H1 (cell line): ENCODE results near the gene OSBPL6. TPM values are rescaled to one million over a fixed set of nuclear protein-coding genes. Genes with fewer than 3 reads are reported as not detected.

Source experiments
- CTCF ChIA-PET: fragments of 300-600 bp; sonication (Branson Sonifier 250); formaldehyde crosslinking; loops from one replicate; lab custom pipeline; 2021; ENCODE audit not compliant: partially characterized antibody; lab: Charles Lee
- POLR2A ChIA-PET: fragments of 300-600 bp; sonication (Branson Sonifier 250); formaldehyde crosslinking; loops from one replicate; lab custom pipeline; 2021; ENCODE audit warnings: inconsistent platforms; ENCODE audit not compliant: partially characterized antibody; lab: Charles Lee
- DNase-seq, 2 experiments: peaks; one replicate each; pipeline versions ENCODE4 v3.0.0 to v3.0.0-alpha.2; 2010 to 2022; ENCODE audit warnings: low spot score in 2 of 2, low read depth in 1 of 2, mixed read lengths in 1 of 2
- FAIRE-seq: peaks from 2 replicates; lab custom pipeline; 2011; peaks lifted over from hg19 to GRCh38; lab: Jason Lieb, UNC
- H2AFZ ChIP-seq: 2 replicates; pipeline ENCODE4 v1.8.1; 2012; ENCODE audit warnings: low read length, inconsistent platforms
- H2AK5ac ChIP-seq: 2 replicates; pipeline ENCODE4 v1.6.1; 2013; ENCODE audit warnings: low read depth, low read length
- H2BK120ac ChIP-seq: replicated peaks from 2 replicates; pipeline ENCODE3; 2013; ENCODE audit warnings: low read depth, low read length, inconsistent platforms
- H2BK12ac ChIP-seq: 2 replicates; pipeline ENCODE4 v1.6.1; 2013; ENCODE audit warnings: low read depth, low read length
- H2BK15ac ChIP-seq: 2 replicates; pipeline ENCODE4 v1.6.1; 2013; ENCODE audit warnings: low read length
- H2BK20ac ChIP-seq: 2 replicates; pipeline ENCODE4 v1.6.1; 2013; ENCODE audit warnings: low read length
- H2BK5ac ChIP-seq: 2 replicates; pipeline ENCODE4 v1.6.1; 2013; ENCODE audit warnings: low read depth, low read length
- H3K14ac ChIP-seq: 2 replicates; pipeline ENCODE4 v1.6.1; 2013; ENCODE audit warnings: inconsistent platforms; ENCODE audit not compliant: insufficient read length
- H3K18ac ChIP-seq: 2 replicates; pipeline ENCODE4 v1.6.1; 2013; ENCODE audit warnings: low read length; ENCODE audit errors: extremely low read depth
- H3K23ac ChIP-seq: 2 replicates; pipeline ENCODE4 v1.6.1; 2013; ENCODE audit warnings: inconsistent platforms; ENCODE audit not compliant: insufficient read length
- H3K23me2 ChIP-seq: 2 replicates; pipeline ENCODE4 v1.6.1; 2013; ENCODE audit warnings: low read depth, low read length
- H3K27ac ChIP-seq: 2 replicates; pipeline ENCODE4 v1.6.1; 2011; ENCODE audit warnings: low read depth, low read length, inconsistent platforms
- H3K27me3 ChIP-seq, 4 experiments: replicated peaks in 1 of 4; 1 replicate in 1 of 4; 2 replicates in 3 of 4; pipeline versions ENCODE4 v1.6.1 to v1.8.1; 2011 to 2013; ENCODE audit warnings: low read length in 3 of 4, mild to moderate bottlenecking in 3 of 4, inconsistent platforms in 2 of 4, mixed read lengths in 2 of 4, moderate library complexity in 1 of 4; ENCODE audit not compliant: control insufficient read depth in 3 of 4, insufficient read depth in 3 of 4; ENCODE audit errors: extremely low read depth in 1 of 4
- H3K36me3 ChIP-seq, 4 experiments: 2 replicates each; pipeline versions ENCODE4 v1.6.1 to v1.8.1; 2011 to 2013; ENCODE audit warnings: mild to moderate bottlenecking in 4 of 4, low read length in 3 of 4, moderate library complexity in 2 of 4, control low read depth in 1 of 4, inconsistent platforms in 1 of 4; ENCODE audit not compliant: insufficient read depth in 4 of 4, control insufficient read depth in 2 of 4
- H3K4ac ChIP-seq: replicated peaks from 2 replicates; pipeline ENCODE3; 2013; ENCODE audit warnings: low read length, low read depth, mixed read lengths, inconsistent platforms; ENCODE audit not compliant: insufficient read length
- H3K4me1 ChIP-seq, 4 experiments: replicated peaks in 1 of 4; 1 replicate in 1 of 4; 2 replicates in 3 of 4; pipeline versions ENCODE4 v1.6.1 to v1.8.1; 2011 to 2013; ENCODE audit warnings: low read length in 3 of 4, inconsistent platforms in 2 of 4, mixed read lengths in 1 of 4; ENCODE audit not compliant: insufficient read depth in 4 of 4, control insufficient read depth in 3 of 4
- H3K4me2 ChIP-seq, 2 experiments: 2 replicates each; pipeline versions ENCODE4 v1.6.1 to v1.8.1; 2011 to 2013; ENCODE audit warnings: low read depth in 2 of 2, low read length in 2 of 2, control low read depth in 1 of 2, inconsistent platforms in 1 of 2, mild to moderate bottlenecking in 1 of 2; ENCODE audit not compliant: insufficient read depth in 1 of 2
- H3K4me3 ChIP-seq, 4 experiments: fragments of 200-600, 300-600 bp in 1 of 4; sonication (generic), shearing (Covaris generic), sonication (Bioruptor Twin) in 1 of 4; 2 replicates each; pipeline versions ENCODE4 v1.5.1 to v1.8.1; 2011 to 2016; ENCODE audit warnings: low read length in 4 of 4, low read depth in 3 of 4, control low read depth in 2 of 4, inconsistent platforms in 2 of 4, mild to moderate bottlenecking in 2 of 4, mixed read lengths in 1 of 4, moderate library complexity in 1 of 4; ENCODE audit not compliant: insufficient read depth in 2 of 4; ENCODE audit errors: extremely low read depth in 1 of 4
- H3K56ac ChIP-seq: replicated peaks from 2 replicates; pipeline ENCODE3; 2013; ENCODE audit warnings: low read depth, mild to moderate bottlenecking, mixed read lengths, low read length, inconsistent platforms; ENCODE audit not compliant: insufficient read length
- H3K79me1 ChIP-seq: 2 replicates; pipeline ENCODE4 v1.6.1; 2013; ENCODE audit warnings: low read depth, low read length, control low read depth
- H3K79me2 ChIP-seq, 2 experiments: 2 replicates each; pipeline versions ENCODE4 v1.6.1 to v1.8.1; 2012 to 2013; ENCODE audit warnings: low read length in 2 of 2, mild to moderate bottlenecking in 2 of 2, inconsistent platforms in 1 of 2; ENCODE audit not compliant: insufficient read depth in 2 of 2, control insufficient read depth in 1 of 2
- H3K9ac ChIP-seq, 4 experiments: replicated peaks in 1 of 4; 1 replicate in 1 of 4; 2 replicates in 3 of 4; pipeline versions ENCODE4 v1.6.1 to v1.8.1; 2011 to 2013; ENCODE audit warnings: low read depth in 3 of 4, low read length in 3 of 4, control low read depth in 2 of 4, mild to moderate bottlenecking in 2 of 4, moderate library complexity in 2 of 4, inconsistent platforms in 1 of 4; ENCODE audit errors: extremely low read depth in 1 of 4
- H3K9me3 ChIP-seq, 2 experiments: 2 replicates each; pipeline versions ENCODE4 v1.6.1 to v1.8.1; 2012 to 2013; ENCODE audit warnings: mild to moderate bottlenecking in 2 of 2, moderate library complexity in 2 of 2, control low read depth in 1 of 2, inconsistent platforms in 1 of 2, low read depth in 1 of 2, low read length in 1 of 2, mixed read lengths in 1 of 2; ENCODE audit not compliant: insufficient read depth in 2 of 2
- H4K20me1 ChIP-seq, 2 experiments: replicated peaks in 1 of 2; 2 replicates each; pipeline versions ENCODE3 to v1.8.1; 2011 to 2013; ENCODE audit warnings: inconsistent platforms in 2 of 2, low read length in 2 of 2, mild to moderate bottlenecking in 1 of 2; ENCODE audit not compliant: insufficient read depth in 2 of 2, control insufficient read depth in 1 of 2
- H4K5ac ChIP-seq: 2 replicates; pipeline ENCODE4 v1.6.1; 2013; ENCODE audit warnings: low read length, low read depth, mixed read lengths, inconsistent platforms; ENCODE audit not compliant: insufficient read length
- H4K8ac ChIP-seq: 2 replicates; pipeline ENCODE4 v1.8.0; 2013; ENCODE audit warnings: mild to moderate bottlenecking, moderate library complexity, low read length, inconsistent platforms; ENCODE audit not compliant: insufficient read depth; ENCODE audit errors: extremely low read depth
- H4K91ac ChIP-seq: replicated peaks from 2 replicates; pipeline ENCODE3; 2013; ENCODE audit warnings: low read length, mixed read lengths, inconsistent platforms; ENCODE audit not compliant: insufficient read length
- CEBPB ChIP-seq: IDR thresholded peaks from 2 replicates; pipeline ENCODE4 v1.6.1; 2012; ENCODE audit warnings: low read depth, low read length
- MAFK ChIP-seq: IDR thresholded peaks from 2 replicates; pipeline ENCODE4 v1.6.1; 2012; ENCODE audit warnings: low read depth, mild to moderate bottlenecking, improper control_type of control experiment, low read length
- NANOG ChIP-seq: IDR thresholded peaks from 2 replicates; pipeline ENCODE4 v1.6.1; 2011; ENCODE audit warnings: low read length, low read depth, mild to moderate bottlenecking, inconsistent platforms; ENCODE audit not compliant: insufficient read depth, poor library complexity, severe bottlenecking
- PHF8 ChIP-seq: fragments of 200-600 bp; sonication (generic); conservative IDR thresholded peaks from 2 replicates; pipeline ENCODE4 v1.7.1; 2012; ENCODE audit warnings: low read depth, mild to moderate bottlenecking, inconsistent platforms, low read length, moderate library complexity
- POLR2AphosphoS5 ChIP-seq: IDR thresholded peaks from 2 replicates; pipeline ENCODE4 v1.6.1; 2011; ENCODE audit warnings: low read depth, low read length
- RAD21 ChIP-seq, 2 experiments: IDR thresholded peaks in 1 of 2; conservative IDR thresholded peaks in 1 of 2; 2 replicates each; pipeline ENCODE4 v1.6.1; 2011; ENCODE audit warnings: low read depth in 2 of 2, low read length in 2 of 2, improper control_type of control experiment in 1 of 2, inconsistent platforms in 1 of 2, mild to moderate bottlenecking in 1 of 2, moderate library complexity in 1 of 2
- RXRA ChIP-seq: IDR thresholded peaks from 2 replicates; pipeline ENCODE4 v1.6.1; 2011; ENCODE audit warnings: low read depth, mild to moderate bottlenecking, low read length, moderate library complexity; ENCODE audit not compliant: insufficient read depth
- SAP30 ChIP-seq: fragments of 300-600 bp; sonication (generic); IDR thresholded peaks from 2 replicates; pipeline ENCODE4 v1.7.1; 2012; ENCODE audit warnings: low read length, moderate library complexity, mild to moderate bottlenecking, inconsistent platforms; ENCODE audit not compliant: insufficient read depth, insufficient replicate concordance
- SIN3A ChIP-seq, 2 experiments: IDR thresholded peaks in 1 of 2; conservative IDR thresholded peaks in 1 of 2; 2 replicates each; pipeline ENCODE4 v1.6.1; 2011 to 2012; ENCODE audit warnings: low read length in 2 of 2, improper control_type of control experiment in 1 of 2, low read depth in 1 of 2, mild to moderate bottlenecking in 1 of 2
- SRF ChIP-seq: IDR thresholded peaks from 2 replicates; pipeline ENCODE4 v1.6.1; 2011; ENCODE audit warnings: mild to moderate bottlenecking, low read depth, low read length, moderate library complexity
- TAF7 ChIP-seq: optimal IDR thresholded peaks from 2 replicates; pipeline ENCODE3; 2011; ENCODE audit warnings: low read depth, mild to moderate bottlenecking, inconsistent platforms, low read length, moderate library complexity, borderline replicate concordance
- USF2 ChIP-seq: IDR thresholded peaks from 2 replicates; pipeline ENCODE4 v1.6.1; 2011; ENCODE audit warnings: low read length, improper control_type of control experiment
- ZNF274 ChIP-seq: IDR thresholded peaks from 2 replicates; pipeline ENCODE4 v1.7.0; 2012; ENCODE audit warnings: low read length, borderline replicate concordance; ENCODE audit errors: extremely low read depth
- WGBS, 2 experiments: shearing (Covaris generic) in 1 of 2; methylation state at CpG; one replicate each; pipeline versions ENCODE4 v1.1.6 to v1.1.7; 2013 to 2015; ENCODE audit warnings: low lambda C conversion rate in 2 of 2, mixed read lengths in 2 of 2, inconsistent platforms in 1 of 2, low coverage in 1 of 2, missing lambda C conversion rate in 1 of 2; ENCODE audit not compliant: insufficient replicate concordance in 2 of 2, insufficient coverage in 1 of 2, insufficient read length in 1 of 2; ENCODE audit errors: extremely low coverage in 1 of 2, missing lambda C conversion rate in 1 of 2; 5-methylcytosine and 5-hydroxymethylcytosine counted together
- polyA plus RNA-seq, 7 experiments: library from polyadenylated mRNA; depleted of rRNA in 3 of 7; stranded (reverse) in 5 of 7; unstranded in 2 of 7; fragments of >200 nt in 5 of 7; fragments of 200-250 nt in 2 of 7; gene quantifications; 1 replicate in 5 of 7; 2 replicates in 1 of 7; 4 replicates in 1 of 7; pipeline versions ENCODE4 v1.2.1 to v1.2.3, GENCODE V29; 2011 to 2013; ENCODE audit warnings: missing spikeins in 2 of 7, mixed read lengths in 2 of 7
- total RNA-seq: library from RNA; stranded (reverse); fragmentation: NEBNext Ultra II Directional; extraction: Animal tissue kit (Norgen Biotek cat#: 25700); gene quantifications from 2 replicates; pipeline ENCODE4 v1.2.1, GENCODE V29; 2021

Gene OSBPL6
- total and polyA plus RNA-seq, 2 of the 8 experiments (the other 6 are each of a cell fraction or from before 2014, with no cell fraction given), result 1.7 to 5.6 TPM

GRCh38 chr2:178344121-178344520, 149.8 kb downstream of the OSBPL6 start:
- no peak overlapping the region for H2BK5ac ChIP-seq
- no peak overlapping the region for H3K18ac ChIP-seq
- H2BK120ac ChIP-seq, result no peak overlapping the region
- H3K79me1 ChIP-seq, result no peaks in the 10 kb centered on the region
- H3K27me3 ChIP-seq, result no peaks in the 10 kb centered on the region
- no peaks in the 10 kb centered on the region for H3K23me2 ChIP-seq
- no peaks in the 10 kb centered on the region for H3K9me3 ChIP-seq
- no peak overlapping the region for H3K4me3 ChIP-seq
- H3K36me3 ChIP-seq, result no peaks in the 10 kb centered on the region
- no peak overlapping the region for H3K56ac ChIP-seq
- POLR2A ChIA-PET, result no interaction called here
- TF ChIP-seq SRF (no peak), NANOG (no peak), SIN3A (conservative IDR thresholded peaks at IDR 0.05 in 1 of 2, IDR thresholded peaks at IDR 0.05 in 1 of 2; ENCODE audit: low read depth in 1 of 2, low read length in 2 of 2) (no peak), CEBPB (no peak), POLR2AphosphoS5 (no peak), RXRA (no peak), PHF8 (no peak), ZNF274 (no peak), SAP30 (no peak), MAFK (no peak), USF2 (no peak), TAF7 (no peak), RAD21 (IDR thresholded peaks at IDR 0.05 in 1 of 2, conservative IDR thresholded peaks at IDR 0.05 in 1 of 2; ENCODE audit: low read depth in 2 of 2, low read length in 2 of 2) (no peak)
- TF ChIP-seq, all 59 proteins: peak for 0
- DNase-seq (no peak), FAIRE-seq (no peak)
- H2BK20ac ChIP-seq, result no peak overlapping the region
- no peaks in the 10 kb centered on the region for H4K20me1 ChIP-seq
- H3K4ac ChIP-seq, result no peak overlapping the region
- no peak overlapping the region for H2AK5ac ChIP-seq
- no peak overlapping the region for H2AFZ ChIP-seq
- H3K27ac ChIP-seq, result no peak overlapping the region
- no peak overlapping the region for H4K8ac ChIP-seq
- no peak overlapping the region for H2BK12ac ChIP-seq
- no peak overlapping the region for H3K23ac ChIP-seq
- no peak overlapping the region for H3K9ac ChIP-seq
- H3K4me2 ChIP-seq, result no peak overlapping the region
- WGBS, 2 experiments, result 87% methylated on average over 11 of the region's 11 CpGs; no CpG with 5 or more reads in 1 of the 2 experiments
- H4K5ac ChIP-seq, result no peak overlapping the region
- no peak overlapping the region for H3K14ac ChIP-seq
- CTCF ChIA-PET, result interaction anchor here (0.9 kb wide), 1 partner anchor 10 kb away, joined by 3 read pairs; no protein-coding TSS in a partner anchor
- H3K4me1 ChIP-seq, result no peaks in the 10 kb centered on the region
- no peak overlapping the region for H4K91ac ChIP-seq
- no peak overlapping the region for H2BK15ac ChIP-seq
- H3K79me2 ChIP-seq, result no peaks in the 10 kb centered on the region
